Stomach (tissue), 9 donors: ENCODE results near the gene GPBAR1. TPM values are rescaled to one million over a fixed set of nuclear protein-coding genes. Genes with fewer than 3 reads are reported as not detected.

Experiments used
- DNase-seq, 2 donors: peaks; one replicate each; pipeline versions ENCODE4 v3.0.0 to v3.0.0-alpha.2; 2013 to 2019
- H3K27ac ChIP-seq, 5 donors: fragments of 200-600 bp in 4 of 5; sonication (generic) in 4 of 5; one replicate each; pipeline ENCODE4 v1.5.1; 2013 to 2019; ENCODE audit warnings: mild to moderate bottlenecking in 1 of 5, moderate library complexity in 1 of 5
- H3K27me3 ChIP-seq, 3 donors: fragments of 200-600 bp; sonication (generic); one replicate each; pipeline ENCODE4 v1.5.1; 2017 to 2019; ENCODE audit warnings: mixed run types in 1 of 3
- H3K36me3 ChIP-seq, 4 donors: fragments of 200-600 bp; sonication (generic); 1 replicate in 3 of 4; 2 replicates in 1 of 4; pipeline ENCODE4 v1.5.1; 2016 to 2019
- H3K4me1 ChIP-seq, 4 donors: fragments of 200-600 bp; sonication (generic); one replicate each; pipeline ENCODE4 v1.5.1; 2016 to 2019
- H3K4me3 ChIP-seq, 4 donors: fragments of 200-600 bp; sonication (generic) in 3 of 4; one replicate each; pipeline ENCODE4 v1.5.1; 2016 to 2019; ENCODE audit warnings: mild to moderate bottlenecking in 1 of 4
- H3K9me3 ChIP-seq, 4 donors: fragments of 200-600 bp; sonication (generic); one replicate each; pipeline ENCODE4 v1.5.1; 2016 to 2019
- EP300 ChIP-seq: sonication (generic); formaldehyde crosslinking; IDR thresholded peaks from one replicate; pipeline ENCODE4 v1.6.1; 2017; ENCODE audit warnings: antibody characterized with exemption
- POLR2A ChIP-seq, 4 donors: fragments of 450-650 bp; IDR thresholded peaks; one replicate each; pipeline ENCODE4 v1.6.1; 2016; ENCODE audit warnings: antibody characterized with exemption in 4 of 4, control low read depth in 2 of 4, mild to moderate bottlenecking in 1 of 4, moderate library complexity in 1 of 4
- POLR2AphosphoS5 ChIP-seq, 3 donors: sonication (generic); formaldehyde crosslinking; IDR thresholded peaks; one replicate each; pipeline ENCODE4 v1.6.1; 2016; ENCODE audit warnings: antibody characterized with exemption in 3 of 3
- WGBS, 5 donors: extraction: QIAGEN DNeasy Blood & Tissue Kit in 3 of 5; methylation state at CpG; one replicate each; pipeline versions ENCODE4 v1.1.5 to v1.1.7; 2013 to 2018; 5-methylcytosine and 5-hydroxymethylcytosine counted together
- intact Hi-C: fragments of 100-400 bp; cut with DNase I; formaldehyde crosslinking; loops from one replicate; pipeline ENCODE4 v1.15.1; 2023; ENCODE audit warnings: low total_unique reads
- polyA plus RNA-seq, 3 donors: library from polyadenylated mRNA; stranded (reverse); fragments of 200-250 nt; gene quantifications; one replicate each; pipeline ENCODE4 v1.2.3, GENCODE V29; 2013
- total RNA-seq, 5 donors: library from RNA; depleted of rRNA; stranded (reverse); fragments of >200 nt; gene quantifications; one replicate each; pipeline versions ENCODE4 v1.1.0 to v1.2.3, GENCODE V29; 2014 to 2016
- TF ChIP-seq, protein P1 (sequence below), 7 experiments: fragments of 450-650 bp in 4 of 7; fragments of 200-600 bp in 3 of 7; sonication (generic) in 3 of 7; IDR thresholded peaks; one replicate each; pipeline ENCODE4 v1.5.1; 2016 to 2019; ENCODE audit warnings: antibody characterized with exemption in 7 of 7, control low read depth in 2 of 7, mild to moderate bottlenecking in 1 of 7
- donor health status: healthy with polysubstance abuse.
- donor health status: Bipolar disorder and iron deficiency.
- donor health status: healthy.

Gene GPBAR1
- total and polyA plus RNA-seq, 8 donors = 0.45 to 4.8 (median 2.2) TPM

DNA sequence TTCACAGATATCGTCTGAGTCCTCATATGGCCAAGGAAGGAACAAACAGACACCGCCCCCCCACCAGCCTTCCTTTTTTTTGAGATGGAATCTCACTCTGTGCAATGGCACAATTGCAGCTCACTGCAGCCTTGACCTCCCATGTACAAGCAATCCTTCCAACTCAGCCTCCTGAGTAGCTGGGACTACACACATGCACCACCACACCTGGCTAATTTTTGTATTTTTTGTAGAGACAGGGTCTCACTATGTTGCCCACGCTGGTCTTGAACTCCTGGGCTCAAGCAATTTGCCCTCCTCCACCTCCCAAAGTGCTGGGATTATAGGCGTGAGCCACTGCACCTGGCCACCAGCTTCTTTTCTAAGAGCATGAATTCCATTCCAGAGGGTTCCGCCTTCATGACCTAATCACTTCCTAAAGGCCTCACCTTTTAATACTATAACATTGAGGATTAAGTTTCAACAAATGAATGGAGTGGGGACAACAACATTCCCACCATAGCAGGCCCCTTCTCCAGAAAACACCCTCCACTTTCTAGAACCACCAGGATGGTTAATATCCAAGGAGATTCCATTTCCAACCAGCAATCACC lies 33.7 kb downstream of the GPBAR1 start:
- DNase-seq = peak; percentile 54 to 74
- Histone ChIP-seq H3K4me1 (peaks cover 41 to 77% (median 66%) of the 10 kb centered on the region in 4 donors), H3K9me3 (no peaks in the 10 kb centered on the region), H3K4me3 (no peak overlapping the region), H3K27ac (peak overlapping the region; percentile 90 to 100 (median 99)), H3K27me3 (no peaks in the 10 kb centered on the region), H3K36me3 (no peaks in the 10 kb centered on the region)
- WGBS, 5 donors = 30 to 66% (median 49%) methylated on average over 5 of the region's 5 CpGs
- TF ChIP-seq, protein P1, sequence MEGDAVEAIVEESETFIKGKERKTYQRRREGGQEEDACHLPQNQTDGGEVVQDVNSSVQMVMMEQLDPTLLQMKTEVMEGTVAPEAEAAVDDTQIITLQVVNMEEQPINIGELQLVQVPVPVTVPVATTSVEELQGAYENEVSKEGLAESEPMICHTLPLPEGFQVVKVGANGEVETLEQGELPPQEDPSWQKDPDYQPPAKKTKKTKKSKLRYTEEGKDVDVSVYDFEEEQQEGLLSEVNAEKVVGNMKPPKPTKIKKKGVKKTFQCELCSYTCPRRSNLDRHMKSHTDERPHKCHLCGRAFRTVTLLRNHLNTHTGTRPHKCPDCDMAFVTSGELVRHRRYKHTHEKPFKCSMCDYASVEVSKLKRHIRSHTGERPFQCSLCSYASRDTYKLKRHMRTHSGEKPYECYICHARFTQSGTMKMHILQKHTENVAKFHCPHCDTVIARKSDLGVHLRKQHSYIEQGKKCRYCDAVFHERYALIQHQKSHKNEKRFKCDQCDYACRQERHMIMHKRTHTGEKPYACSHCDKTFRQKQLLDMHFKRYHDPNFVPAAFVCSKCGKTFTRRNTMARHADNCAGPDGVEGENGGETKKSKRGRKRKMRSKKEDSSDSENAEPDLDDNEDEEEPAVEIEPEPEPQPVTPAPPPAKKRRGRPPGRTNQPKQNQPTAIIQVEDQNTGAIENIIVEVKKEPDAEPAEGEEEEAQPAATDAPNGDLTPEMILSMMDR (IDR thresholded peaks at IDR 0.05) = no peak
- TF ChIP-seq POLR2A (IDR thresholded peaks at IDR 0.05) (no peak), EP300 (no peak), POLR2AphosphoS5 (IDR thresholded peaks at IDR 0.05) (no peak)
- intact Hi-C loops = loop anchor here (5.0 kb wide), 1 partner anchor 63 kb away; the partner anchor contains the start of gene CATIP

DNA sequence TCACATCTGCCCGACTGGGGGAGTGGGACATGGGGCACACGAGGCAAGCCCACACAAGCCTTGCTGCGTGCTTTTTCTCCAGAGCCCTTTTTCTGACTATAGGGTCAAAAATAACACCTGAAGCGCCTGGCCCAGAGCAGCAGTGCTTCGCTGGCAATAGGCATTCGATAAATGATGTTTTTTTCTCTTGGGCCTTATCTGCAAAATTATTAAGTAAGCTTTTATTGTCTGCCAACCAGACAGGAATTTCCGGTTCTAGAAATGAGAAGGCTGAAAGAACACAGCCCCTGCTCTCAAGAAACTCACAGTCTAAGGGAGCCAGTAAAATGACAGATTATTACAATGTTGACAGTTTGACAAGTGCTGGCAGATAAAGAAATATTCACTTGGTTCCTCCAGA lies 34.2 kb downstream of the GPBAR1 start:
- no peak for TF ChIP-seq EP300
- peak in 2 of 3 donors; percentile 60 to 67 for TF ChIP-seq POLR2AphosphoS5 (IDR thresholded peaks at IDR 0.05)
- intact Hi-C loops = loop anchor here (5.0 kb wide), 1 partner anchor 62 kb away; the partner anchor contains the start of gene CATIP

DNA sequence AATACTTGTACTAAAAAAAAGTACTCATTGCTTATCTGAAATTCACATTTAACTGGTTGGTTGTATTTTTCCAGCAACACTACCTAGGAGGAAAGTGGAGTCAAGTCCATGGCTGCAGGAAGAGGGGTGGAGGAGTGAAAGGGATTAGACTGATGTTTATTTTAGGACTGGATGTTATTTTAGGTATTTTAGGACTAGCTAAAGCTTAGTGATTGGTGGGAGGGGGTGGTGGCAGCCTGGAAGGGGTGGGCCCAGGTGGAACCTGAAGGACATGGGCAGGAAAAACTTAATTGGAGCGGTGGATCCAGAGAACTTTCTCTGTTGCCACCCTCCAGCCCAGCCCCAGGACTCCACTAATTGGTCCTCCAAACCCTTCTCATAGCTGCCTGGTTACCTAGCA lies 35.4 kb downstream of the GPBAR1 start:
- Histone ChIP-seq H3K36me3 (no peaks in the 10 kb centered on the region), H3K27ac (peak overlapping the region; percentile 81 to 100 (median 99)), H3K4me3 (no peak overlapping the region), H3K9me3 (no peaks in the 10 kb centered on the region), H3K27me3 (no peaks in the 10 kb centered on the region), H3K4me1 (peaks cover 26 to 64% (median 52%) of the 10 kb centered on the region in 4 donors)
- no peak for DNase-seq
- no peak for TF ChIP-seq POLR2AphosphoS5 (IDR thresholded peaks at IDR 0.05)
- TF ChIP-seq EP300 = no peak
- TF ChIP-seq, protein P1 (IDR thresholded peaks at IDR 0.05) = no peak
- TF ChIP-seq POLR2A (IDR thresholded peaks at IDR 0.05) = no peak
- WGBS, 5 donors = 48 to 60% (median 59%) methylated on average over 1 of the region's 1 CpG
- intact Hi-C loops = loop anchor here (5.0 kb wide), 1 partner anchor 61 kb away; the partner anchor contains the start of gene CATIP

More for the DNA sequence above, 34.2 kb downstream of the GPBAR1 start:
- DNase-seq = peak in 1 of 2 donors; percentile 93
- Histone ChIP-seq H3K4me3 (no peak overlapping the region), H3K9me3 (no peaks in the 10 kb centered on the region), H3K36me3 (no peaks in the 10 kb centered on the region), H3K4me1 (peaks cover 37 to 72% (median 61%) of the 10 kb centered on the region in 4 donors), H3K27me3 (no peaks in the 10 kb centered on the region), H3K27ac (peak overlapping the region; percentile 90 to 100 (median 99))
- 30 to 51% (median 35%) methylated on average over 7 of the region's 7 CpGs for WGBS, 5 donors

DNA sequence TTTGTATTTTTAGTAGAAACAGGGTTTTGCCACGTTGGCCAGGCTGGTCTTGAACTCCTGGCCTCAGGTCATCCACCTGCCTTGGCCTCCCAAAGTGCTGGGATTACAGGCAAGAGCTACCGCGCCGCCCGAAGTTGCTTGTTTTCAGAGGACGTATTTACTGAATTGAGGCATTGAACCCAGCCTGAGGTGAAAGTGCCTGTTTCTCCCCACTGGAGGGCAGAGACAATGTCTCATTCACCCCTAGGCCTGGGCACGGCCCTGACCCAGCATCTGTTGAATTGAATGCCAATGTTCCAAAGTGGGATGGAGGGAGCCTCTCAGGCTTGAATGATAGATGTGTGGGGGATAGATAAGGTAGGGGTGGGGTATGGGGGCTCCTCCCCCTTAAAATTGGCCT lies 36.0 kb downstream of the GPBAR1 start:
- no peak overlapping the region for H3K4me3 ChIP-seq
- no peaks in the 10 kb centered on the region for H3K27me3 ChIP-seq
- WGBS, 5 donors = 62 to 82% (median 73%) methylated on average over 2 to 7 of the region's 7 CpGs
- DNase-seq = no peak
- TF ChIP-seq EP300 = no peak
- no peak for TF ChIP-seq POLR2AphosphoS5 (IDR thresholded peaks at IDR 0.05)
- TF ChIP-seq, protein P1 (IDR thresholded peaks at IDR 0.05) = no peak
- no peak for TF ChIP-seq POLR2A (IDR thresholded peaks at IDR 0.05)
- no peaks in the 10 kb centered on the region for H3K36me3 ChIP-seq
- peaks cover 26 to 69% (median 51%) of the 10 kb centered on the region in 4 donors for H3K4me1 ChIP-seq
- no peaks in the 10 kb centered on the region for H3K9me3 ChIP-seq
- intact Hi-C loops = loop anchor here (5.0 kb wide), 1 partner anchor 60 kb away; the partner anchor contains the start of gene CATIP
- peak overlapping the region; percentile 81 to 100 (median 99) for H3K27ac ChIP-seq
